Mesendoderm (in vitro differentiated cells): ENCODE measurements around the gene KIAA0408.

ENCODE experiments used
- DNase-seq: peaks from one replicate; pipeline ENCODE4 v3.0.0; 2013
- H2AK5ac ChIP-seq: 2 replicates; pipeline ENCODE4 v1.6.1; 2013; ENCODE audit warnings: low read length, inconsistent platforms
- H2BK120ac ChIP-seq: 2 replicates; pipeline ENCODE4 v1.6.1; 2013; ENCODE audit warnings: low read depth, mild to moderate bottlenecking, low read length, moderate library complexity, mixed read lengths
- H2BK15ac ChIP-seq: replicated peaks from 2 replicates; pipeline ENCODE4 v1.6.1; 2013; ENCODE audit warnings: low read depth, mild to moderate bottlenecking, moderate library complexity
- H2BK5ac ChIP-seq: 2 replicates; pipeline ENCODE4 v1.6.1; 2013; ENCODE audit warnings: low read length, inconsistent platforms
- H3K18ac ChIP-seq: 2 replicates; pipeline ENCODE4 v1.6.1; 2013; ENCODE audit warnings: mild to moderate bottlenecking, low read length, mixed read lengths
- H3K23ac ChIP-seq: one replicate; pipeline ENCODE4 v1.6.1; 2013; ENCODE audit warnings: low read length
- H3K27ac ChIP-seq: 2 replicates; pipeline ENCODE4 v1.5.1; 2013; ENCODE audit warnings: low read depth, mild to moderate bottlenecking, inconsistent platforms, low read length, moderate library complexity
- H3K27me3 ChIP-seq: 2 replicates; pipeline ENCODE4 v1.6.1; 2013; ENCODE audit warnings: low read length, control low read depth, mild to moderate bottlenecking, inconsistent platforms; ENCODE audit not compliant: insufficient read depth, poor library complexity
- H3K36me3 ChIP-seq: 2 replicates; pipeline ENCODE4 v1.6.1; 2013; ENCODE audit warnings: low read length, inconsistent platforms; ENCODE audit not compliant: control insufficient read depth, insufficient read depth
- H3K4ac ChIP-seq: one replicate; pipeline ENCODE4 v1.6.1; 2013; ENCODE audit warnings: low read depth, mild to moderate bottlenecking, low read length, moderate library complexity
- H3K4me1 ChIP-seq: 2 replicates; pipeline ENCODE4 v1.6.1; 2013; ENCODE audit warnings: low read depth, low read length, inconsistent platforms; ENCODE audit not compliant: control insufficient read depth
- H3K4me2 ChIP-seq: 2 replicates; pipeline ENCODE4 v1.6.1; 2013; ENCODE audit warnings: low read length
- H3K4me3 ChIP-seq: 2 replicates; pipeline ENCODE4 v1.5.1; 2013; ENCODE audit warnings: mild to moderate bottlenecking, low read length
- H3K56ac ChIP-seq: one replicate; pipeline ENCODE4 v1.6.1; 2013; ENCODE audit warnings: low read length
- H3K79me1 ChIP-seq: 2 replicates; pipeline ENCODE4 v1.6.1; 2013; ENCODE audit warnings: low read length, inconsistent platforms
- H3K79me2 ChIP-seq: 2 replicates; pipeline ENCODE4 v1.6.1; 2013; ENCODE audit warnings: mild to moderate bottlenecking, low read length; ENCODE audit not compliant: control insufficient read depth, insufficient read depth
- H3K9ac ChIP-seq: 2 replicates; pipeline ENCODE4 v1.6.1; 2013; ENCODE audit warnings: low read length, inconsistent platforms
- H4K5ac ChIP-seq: one replicate; pipeline ENCODE4 v1.6.1; 2013; ENCODE audit warnings: low read length
- H4K8ac ChIP-seq: one replicate; pipeline ENCODE4 v1.6.1; 2013; ENCODE audit warnings: low read depth, mild to moderate bottlenecking, control low read depth, low read length, moderate library complexity
- WGBS: extraction: QIAGEN DNeasy Blood & Tissue Kit; methylation state at CpG from one replicate; pipeline ENCODE4 v1.1.7; 2013; ENCODE audit warnings: low lambda C conversion rate, missing lambda C conversion rate; ENCODE audit not compliant: insufficient coverage; ENCODE audit errors: extremely low coverage; 5-methylcytosine and 5-hydroxymethylcytosine counted together

KIAA0408 gene

DNA sequence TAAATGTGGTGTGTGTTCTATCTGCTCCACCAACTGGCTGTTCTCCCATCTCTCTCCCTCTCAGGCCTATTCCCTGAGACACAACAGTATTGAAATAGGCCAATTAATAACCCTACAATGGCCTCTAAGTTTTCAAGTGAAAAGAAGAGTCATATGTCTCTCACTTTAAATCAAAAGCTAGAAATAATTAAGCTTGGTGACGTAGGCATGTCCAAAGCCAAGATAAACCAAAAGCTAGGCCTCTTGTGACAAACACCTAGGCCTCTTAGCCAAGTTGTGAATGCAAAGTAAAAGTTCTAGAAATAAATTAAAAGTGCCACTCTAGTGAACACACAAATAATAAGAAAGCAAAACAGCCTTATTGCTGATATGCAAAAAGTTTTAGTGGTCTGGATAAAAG, 30.1 kb upstream of the KIAA0408 start:
- WGBS = no CpG with 5 or more reads among the region's 1 CpG
- Histone ChIP-seq H2AK5ac (no peak overlapping the region), H3K18ac (no peak overlapping the region), H3K27me3 (no peaks in the 10 kb centered on the region), H3K79me1 (no peaks in the 10 kb centered on the region), H3K27ac (no peak overlapping the region), H2BK120ac (no peak overlapping the region), H3K36me3 (no peaks in the 10 kb centered on the region), H2BK15ac (no peak overlapping the region), H3K23ac (no peak overlapping the region), H3K4ac (no peak overlapping the region), H3K79me2 (no peaks in the 10 kb centered on the region), H4K8ac (no peak overlapping the region), H3K4me2 (no peak overlapping the region), H3K56ac (no peak overlapping the region), H3K4me1 (no peaks in the 10 kb centered on the region), H4K5ac (no peak overlapping the region), H3K9ac (no peak overlapping the region), H3K4me3 (no peak overlapping the region), H2BK5ac (no peak overlapping the region)
- no peak for DNase-seq

GRCh38 chr6:127486934-127487333, 27.7 kb upstream of the KIAA0408 start:
- H3K79me2 ChIP-seq = no peaks in the 10 kb centered on the region
- no peaks in the 10 kb centered on the region for H3K4me1 ChIP-seq
- H3K56ac ChIP-seq = no peak overlapping the region
- H2AK5ac ChIP-seq = no peak overlapping the region
- no peaks in the 10 kb centered on the region for H3K36me3 ChIP-seq
- no peaks in the 10 kb centered on the region for H3K79me1 ChIP-seq
- no peak overlapping the region for H3K27ac ChIP-seq
- no peak overlapping the region for H2BK120ac ChIP-seq
- H3K9ac ChIP-seq = no peak overlapping the region
- H4K5ac ChIP-seq = no peak overlapping the region
- H3K4me3 ChIP-seq = no peak overlapping the region
- H2BK5ac ChIP-seq = no peak overlapping the region
- no peak overlapping the region for H3K23ac ChIP-seq
- H2BK15ac ChIP-seq = no peak overlapping the region
- no peak for DNase-seq
- H4K8ac ChIP-seq = no peak overlapping the region
- H3K4me2 ChIP-seq = no peak overlapping the region
- H3K27me3 ChIP-seq = no peaks in the 10 kb centered on the region
- H3K4ac ChIP-seq = no peak overlapping the region
- H3K18ac ChIP-seq = no peak overlapping the region
- WGBS = no CpG with 5 or more reads among the region's 3 CpGs

- H3K4me3 ChIP-seq = no peak overlapping the region
- H4K5ac ChIP-seq = no peak overlapping the region
- no peaks in the 10 kb centered on the region for H3K79me1 ChIP-seq
- no peak overlapping the region for H3K4me2 ChIP-seq
- no peak overlapping the region for H2AK5ac ChIP-seq
- H3K56ac ChIP-seq = no peak overlapping the region
- H3K4ac ChIP-seq = no peak overlapping the region
- no peak overlapping the region for H4K8ac ChIP-seq
- H3K36me3 ChIP-seq = no peaks in the 10 kb centered on the region
- H3K4me1 ChIP-seq = no peaks in the 10 kb centered on the region
- no peak overlapping the region for H2BK15ac ChIP-seq
- H3K18ac ChIP-seq = no peak overlapping the region
- H3K27me3 ChIP-seq = no peaks in the 10 kb centered on the region
- H3K9ac ChIP-seq = no peak overlapping the region
- no peak overlapping the region for H2BK120ac ChIP-seq
- no peak for DNase-seq
- H3K23ac ChIP-seq = no peak overlapping the region
- H3K27ac ChIP-seq = no peak overlapping the region
- no peaks in the 10 kb centered on the region for H3K79me2 ChIP-seq
- H2BK5ac ChIP-seq = no peak overlapping the region
- no CpG with 5 or more reads among the region's 3 CpGs for WGBS
These were observed 25.1 kb upstream of the KIAA0408 start for GRCh38 chr6:127484212-127484863.

GRCh38 chr6:127483399-127484055, 24.3 kb upstream of the KIAA0408 start:
- H3K9ac ChIP-seq = no peak overlapping the region
- no peak overlapping the region for H2BK5ac ChIP-seq
- no peaks in the 10 kb centered on the region for H3K27me3 ChIP-seq
- no peak overlapping the region for H3K4me2 ChIP-seq
- no peaks in the 10 kb centered on the region for H3K4me1 ChIP-seq
- DNase-seq = peak; percentile 21
- no peaks in the 10 kb centered on the region for H3K36me3 ChIP-seq
- H3K79me2 ChIP-seq = no peaks in the 10 kb centered on the region
- no peak overlapping the region for H2BK120ac ChIP-seq
- H2AK5ac ChIP-seq = no peak overlapping the region
- no peak overlapping the region for H4K8ac ChIP-seq
- H3K27ac ChIP-seq = no peak overlapping the region
- no peak overlapping the region for H2BK15ac ChIP-seq
- WGBS = no CpG with 5 or more reads among the region's 5 CpGs
- no peak overlapping the region for H4K5ac ChIP-seq
- H3K18ac ChIP-seq = no peak overlapping the region
- H3K4me3 ChIP-seq = no peak overlapping the region
- no peak overlapping the region for H3K4ac ChIP-seq
- peak overlapping the region; percentile 12 for H3K23ac ChIP-seq
- H3K79me1 ChIP-seq = no peaks in the 10 kb centered on the region
- H3K56ac ChIP-seq = no peak overlapping the region

DNA sequence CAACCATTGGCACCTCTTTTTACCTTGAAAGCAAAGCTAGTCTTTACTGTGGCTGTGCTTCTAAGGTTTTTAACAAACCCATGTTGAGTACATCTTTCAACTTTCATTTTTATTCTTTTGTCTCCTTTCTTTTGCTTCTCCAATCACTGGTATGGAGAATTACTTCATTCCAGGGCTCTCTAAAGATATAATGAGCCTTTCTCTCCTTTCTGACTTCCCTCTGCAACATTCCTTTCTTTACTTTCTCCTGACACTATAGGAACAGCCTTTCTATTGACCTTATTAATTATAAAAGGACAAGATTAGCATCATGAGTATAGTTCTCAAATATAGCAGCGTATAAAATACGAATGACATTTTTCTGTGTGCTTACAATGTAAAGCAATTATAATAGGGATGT, 23.1 kb upstream of the KIAA0408 start:
- H2AK5ac ChIP-seq = no peak overlapping the region
- H3K79me1 ChIP-seq = no peaks in the 10 kb centered on the region
- no peak overlapping the region for H3K4ac ChIP-seq
- H3K36me3 ChIP-seq = no peaks in the 10 kb centered on the region
- H3K56ac ChIP-seq = no peak overlapping the region
- no peak overlapping the region for H4K8ac ChIP-seq
- no peak overlapping the region for H3K18ac ChIP-seq
- no peak overlapping the region for H3K4me2 ChIP-seq
- H2BK5ac ChIP-seq = no peak overlapping the region
- no peak overlapping the region for H3K23ac ChIP-seq
- no peak overlapping the region for H4K5ac ChIP-seq
- no peaks in the 10 kb centered on the region for H3K27me3 ChIP-seq
- no peak for DNase-seq
- H3K79me2 ChIP-seq = no peaks in the 10 kb centered on the region
- H3K4me3 ChIP-seq = no peak overlapping the region
- H3K9ac ChIP-seq = no peak overlapping the region
- no peak overlapping the region for H2BK15ac ChIP-seq
- no peak overlapping the region for H3K27ac ChIP-seq
- WGBS = no CpG with 5 or more reads among the region's 2 CpGs
- H3K4me1 ChIP-seq = no peaks in the 10 kb centered on the region
- H2BK120ac ChIP-seq = no peak overlapping the region

GRCh38 chr6:127481628-127482027, 22.4 kb upstream of the KIAA0408 start:
- no peak overlapping the region for H3K4me3 ChIP-seq
- no CpG with 5 or more reads among the region's 4 CpGs for WGBS
- H3K27ac ChIP-seq = no peak overlapping the region

More at GRCh38 chr6:127481628-127482027, 22.4 kb upstream of the KIAA0408 start:
- peak; percentile 44 for DNase-seq
- Histone ChIP-seq H2BK120ac (no peak overlapping the region), H3K4me1 (no peaks in the 10 kb centered on the region), H3K27me3 (no peaks in the 10 kb centered on the region), H2BK15ac (no peak overlapping the region), H3K79me2 (no peaks in the 10 kb centered on the region), H2AK5ac (no peak overlapping the region), H3K9ac (no peak overlapping the region), H3K18ac (no peak overlapping the region), H3K4me2 (no peak overlapping the region), H2BK5ac (no peak overlapping the region), H3K4ac (no peak overlapping the region), H4K8ac (no peak overlapping the region), H3K36me3 (no peaks in the 10 kb centered on the region), H3K56ac (no peak overlapping the region), H3K23ac (no peak overlapping the region), H3K79me1 (no peaks in the 10 kb centered on the region), H4K5ac (no peak overlapping the region)
